ENCODE data around the gene SLC4A7. TPM values are rescaled to one million over a fixed set of nuclear protein-coding genes. Genes with fewer than 3 reads are reported as not detected.

Gene SLC4A7
- total and polyA plus RNA-seq, 3 experiments from 2014 or later, result 16.9 to 55.9 (median 55.0) TPM

GRCh38 chr3:27323087-27323570 lies 161.1 kb downstream of the SLC4A7 start:
- ChIA-PET POLR2A (no interaction called here), CTCF (no interaction called here)
- Histone ChIP-seq H3K27ac (ENCODE audit: low read depth, low read length) (no peak overlapping the region), H3K27me3 (ENCODE audit: insufficient read depth, low read length, poor library complexity, severe bottlenecking) (no peaks in the 10 kb centered on the region), H3K36me3 (ENCODE audit: insufficient read depth, low read length) (no peaks in the 10 kb centered on the region), H3K4me3 (ENCODE audit: low read length) (no peak overlapping the region), H3K9me3 (ENCODE audit: low read length) (no peaks in the 10 kb centered on the region), H3K4me1 (ENCODE audit: insufficient read depth, low read length) (no peaks in the 10 kb centered on the region)
- H3K9me3 Mint-ChIP-seq, result peaks cover 0 to under 1% (median 0%) of the 10 kb centered on the region in 5 donors
- H3K27me3 Mint-ChIP-seq, result no peaks in the 10 kb centered on the region
- H3K27ac Mint-ChIP-seq, result no peak overlapping the region
- peaks cover 0 to 2% (median under 1%) of the 10 kb centered on the region in 3 donors for H3K36me3 Mint-ChIP-seq
- H3K4me1 Mint-ChIP-seq, result no peaks in the 10 kb centered on the region
- DNase-seq, result no peak
- no peak overlapping the region for H3K4me3 Mint-ChIP-seq

Other genes with a start within 250 kb of the SLC4A7 start
- under 1 TPM; 0.24 to 0.42 TPM for gene NEK10, start 115.0 kb downstream of the SLC4A7 start, total RNA-seq
- 0.07 TPM for gene NEK10, start 115.0 kb downstream of the SLC4A7 start, polyA plus RNA-seq
- gene EOMES, start 237.9 kb upstream of the SLC4A7 start, total RNA-seq, result 10 to 100 TPM; 37.1 to 37.2 TPM
- gene EOMES, start 237.9 kb upstream of the SLC4A7 start, polyA plus RNA-seq, result 188 TPM

Measured in CD8-positive, alpha-beta memory T cell (primary cell).